ENCODE results near the gene APOBEC3B. TPM values are rescaled to one million over a fixed set of nuclear protein-coding genes. Genes with fewer than 3 reads are reported as not detected.
"Not testable (repeated sequence)": the region's sequence is repeated elsewhere in the genome, so short reads cannot be mapped to it uniquely, and the experiment has no call there.

Gene APOBEC3B
- total and polyA plus RNA-seq, 8 donors, result 1.1 to 8.7 (median 3.8) TPM; not detected in 3

- peaks cover 0 to 13% (median 0%) of the 10 kb centered on the region in 3 donors for H3K27me3 ChIP-seq
- DNase-seq, result no peak
- peaks cover 0 to 7% (median 0%) of the 10 kb centered on the region in 4 donors for H3K4me1 ChIP-seq
- H3K36me3 ChIP-seq, result no peaks in the 10 kb centered on the region
- no peaks in the 10 kb centered on the region for H3K9me3 ChIP-seq
- TF ChIP-seq POLR2AphosphoS5 (IDR thresholded peaks at IDR 0.05) (no peak), POLR2A (IDR thresholded peaks at IDR 0.05) (no peak), EP300 (IDR thresholded peaks at IDR 0.05) (no peak), CTCF (IDR thresholded peaks at IDR 0.05) (no peak)
- intact Hi-C loops (cut with DNase I; ENCODE audit: low total_unique reads), result no loop called here
- WGBS, 5 donors, result 84 to 88% (median 85%) methylated on average over 18 of the region's 18 CpGs; no CpG with 5 or more reads in 1 of the 5 donors
- no peak overlapping the region for H3K4me3 ChIP-seq
- H3K27ac ChIP-seq, result no peak overlapping the region
Measured at GRCh38 chr22:38974170-38974825, 7.8 kb upstream of the APOBEC3B start.

GRCh38 chr22:38974826-38975175, 7.3 kb upstream of the APOBEC3B start:
- intact Hi-C loops (cut with DNase I; ENCODE audit: low total_unique reads), result no loop called here
- 88 to 93% (median 89%) methylated on average over 7 of the region's 7 CpGs; no CpG with 5 or more reads in 1 of the 5 donors for WGBS, 5 donors

GRCh38 chr22:38977289-38977688, 4.9 kb upstream of the APOBEC3B start:
- WGBS, 5 donors, result 85 to 96% (median 94%) methylated on average over 4 of the region's 4 CpGs; no CpG with 5 or more reads in 1 of the 5 donors
- H3K4me3 ChIP-seq; H3K9me3 ChIP-seq; H3K36me3 ChIP-seq; intact Hi-C loops (cut with DNase I; ENCODE audit: low total_unique reads); DNase-seq; H3K27ac ChIP-seq; H3K27me3 ChIP-seq: not testable (repeated sequence)
- H3K4me1 ChIP-seq, result peaks cover 0 to 25% (median 11%) of the 10 kb centered on the region in 4 donors

More at GRCh38 chr22:38974826-38975175, 7.3 kb upstream of the APOBEC3B start:
- Histone ChIP-seq H3K9me3 (no peaks in the 10 kb centered on the region), H3K27me3 (peaks cover 0 to 13% (median 0%) of the 10 kb centered on the region in 3 donors), H3K27ac (no peak overlapping the region), H3K36me3 (no peaks in the 10 kb centered on the region), H3K4me1 (peaks cover 0 to 7% (median 0%) of the 10 kb centered on the region in 4 donors), H3K4me3 (no peak overlapping the region)
- no peak for DNase-seq
- TF ChIP-seq EP300 (IDR thresholded peaks at IDR 0.05), result no peak

- intact Hi-C loops (cut with DNase I; ENCODE audit: low total_unique reads); H3K4me3 ChIP-seq; H3K27me3 ChIP-seq; H3K36me3 ChIP-seq; H3K9me3 ChIP-seq; H3K27ac ChIP-seq; DNase-seq: not testable (repeated sequence)
- H3K4me1 ChIP-seq, result peaks cover 0 to 32% (median 16%) of the 10 kb centered on the region in 4 donors
- 54 to 59% (median 58%) methylated on average over 10 of the region's 10 CpGs; no CpG with 5 or more reads in 1 of the 5 donors for WGBS, 5 donors
Measured at GRCh38 chr22:38980587-38980986, 1.6 kb upstream of the APOBEC3B start.

GRCh38 chr22:38981005-38981991, 849 bp upstream of the APOBEC3B start:
- H3K4me3 ChIP-seq, result peak overlapping the region in 3 of 4 donors; percentile 40 to 53 (median 43)
- no peaks in the 10 kb centered on the region for H3K27me3 ChIP-seq

More at GRCh38 chr22:38981005-38981991, 849 bp upstream of the APOBEC3B start:
- peak in 1 of 2 donors; percentile 74 for DNase-seq
- H3K9me3 ChIP-seq, result no peaks in the 10 kb centered on the region
- 22 to 26% (median 25%) methylated on average over 27 of the region's 27 CpGs; no CpG with 5 or more reads in 1 of the 5 donors for WGBS, 5 donors
- H3K27ac ChIP-seq, result peak overlapping the region in 4 of 5 donors; percentile 33 to 84 (median 68)
- no peaks in the 10 kb centered on the region for H3K36me3 ChIP-seq
- intact Hi-C loops (cut with DNase I; ENCODE audit: low total_unique reads), result no loop called here
- H3K4me1 ChIP-seq, result peaks cover 0 to 32% (median 16%) of the 10 kb centered on the region in 4 donors
- TF ChIP-seq POLR2A (IDR thresholded peaks at IDR 0.05), result no peak
- peak in 1 of 7 experiments; percentile 30 for TF ChIP-seq CTCF (IDR thresholded peaks at IDR 0.05)
- peak in 1 of 3 donors; percentile 11 for TF ChIP-seq POLR2AphosphoS5 (IDR thresholded peaks at IDR 0.05)
- TF ChIP-seq EP300 (IDR thresholded peaks at IDR 0.05), result no peak

Data from stomach (tissue), 9 donors.